Gastroesophageal sphincter (tissue), 3 donors: Measurements from ENCODE around the gene THBS1.
A peak's percentile ranks its signal among the peaks of the same experiment; 100 is the strongest.

Source experiments
- POLR2A ChIP-seq, 2 donors: fragments of 450-650 bp; IDR thresholded peaks; one replicate each; pipeline ENCODE4 v1.6.1; 2017; ENCODE audit warnings: antibody characterized with exemption in 2 of 2, mild to moderate bottlenecking in 2 of 2, moderate library complexity in 1 of 2
- POLR2AphosphoS5 ChIP-seq: sonication (generic); formaldehyde crosslinking; IDR thresholded peaks from one replicate; pipeline ENCODE4 v1.6.1; 2017; ENCODE audit warnings: antibody characterized with exemption
- TF ChIP-seq, protein P1 (sequence below), 4 experiments: fragments of 200-600 bp in 2 of 4; fragments of 450-650 bp in 2 of 4; sonication (generic) in 1 of 4; IDR thresholded peaks; one replicate each; pipeline ENCODE4 v1.5.1; 2017 to 2019; ENCODE audit warnings: antibody characterized with exemption in 4 of 4, mild to moderate bottlenecking in 2 of 4, moderate library complexity in 2 of 4

DNA sequence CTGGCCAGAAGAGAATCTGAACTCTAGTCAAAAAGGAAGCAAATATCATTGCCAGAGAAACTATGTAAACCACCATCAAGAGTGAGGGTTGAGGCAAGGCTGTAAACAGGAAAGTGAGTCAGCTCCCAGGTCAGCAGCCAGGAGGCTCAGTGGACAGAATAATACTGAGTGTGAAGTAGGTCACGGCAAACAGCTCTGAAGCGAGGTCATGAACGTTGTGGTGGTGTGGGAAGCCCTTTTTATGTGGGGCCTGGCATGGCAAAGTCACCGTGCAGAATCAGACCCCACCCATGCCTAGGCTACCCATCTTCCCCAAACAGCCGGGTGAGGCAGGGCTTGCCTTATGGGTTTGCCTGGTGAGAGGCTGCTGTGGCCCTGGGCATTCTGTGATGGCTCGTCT lies 43.9 kb downstream of the THBS1 start:
- TF ChIP-seq POLR2AphosphoS5 (peak; percentile 75), POLR2A (IDR thresholded peaks at IDR 0.05) (no peak)
- TF ChIP-seq, protein P1, sequence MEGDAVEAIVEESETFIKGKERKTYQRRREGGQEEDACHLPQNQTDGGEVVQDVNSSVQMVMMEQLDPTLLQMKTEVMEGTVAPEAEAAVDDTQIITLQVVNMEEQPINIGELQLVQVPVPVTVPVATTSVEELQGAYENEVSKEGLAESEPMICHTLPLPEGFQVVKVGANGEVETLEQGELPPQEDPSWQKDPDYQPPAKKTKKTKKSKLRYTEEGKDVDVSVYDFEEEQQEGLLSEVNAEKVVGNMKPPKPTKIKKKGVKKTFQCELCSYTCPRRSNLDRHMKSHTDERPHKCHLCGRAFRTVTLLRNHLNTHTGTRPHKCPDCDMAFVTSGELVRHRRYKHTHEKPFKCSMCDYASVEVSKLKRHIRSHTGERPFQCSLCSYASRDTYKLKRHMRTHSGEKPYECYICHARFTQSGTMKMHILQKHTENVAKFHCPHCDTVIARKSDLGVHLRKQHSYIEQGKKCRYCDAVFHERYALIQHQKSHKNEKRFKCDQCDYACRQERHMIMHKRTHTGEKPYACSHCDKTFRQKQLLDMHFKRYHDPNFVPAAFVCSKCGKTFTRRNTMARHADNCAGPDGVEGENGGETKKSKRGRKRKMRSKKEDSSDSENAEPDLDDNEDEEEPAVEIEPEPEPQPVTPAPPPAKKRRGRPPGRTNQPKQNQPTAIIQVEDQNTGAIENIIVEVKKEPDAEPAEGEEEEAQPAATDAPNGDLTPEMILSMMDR (IDR thresholded peaks at IDR 0.05), result peak in 3 of 4 experiments; percentile 16 to 40 (median 31)
